Hindlimb muscle (tissue), 1 donor: ENCODE data around the gene STXBP5. TPM values are rescaled to one million over a fixed set of nuclear protein-coding genes. Genes with fewer than 3 reads are reported as not detected.
"Not testable (repeated sequence)": the region's sequence is repeated elsewhere in the genome, so short reads cannot be mapped to it uniquely, and the experiment has no call there.

ENCODE experiments used
- DNase-seq: peaks from one replicate; pipeline ENCODE4 v3.0.0-alpha.2; 2013
- polyA plus RNA-seq: library from polyadenylated mRNA; unstranded; fragments of 120-200 nt; gene quantifications from one replicate; pipeline ENCODE4 v1.2.1, GENCODE V29; 2013; ENCODE audit not compliant: insufficient read length

STXBP5 gene
- polyA plus RNA-seq, 1 donor = 10.7 TPM

GRCh38 chr6:147301070-147301469 is 96.9 kb downstream of the STXBP5 start:
- DNase-seq = no peak

- no peak for DNase-seq
Observed at GRCh38 chr6:147304016-147304415, 99.8 kb downstream of the STXBP5 start.

- no peak for DNase-seq
Observed at GRCh38 chr6:147310521-147310920, 106.3 kb downstream of the STXBP5 start.

GRCh38 chr6:147311218-147311617 is 107.0 kb downstream of the STXBP5 start:
- DNase-seq = no peak

- no peak for DNase-seq
Observed at GRCh38 chr6:147321260-147321659, 117.0 kb downstream of the STXBP5 start.

- peak; percentile 11 for DNase-seq
Observed at GRCh38 chr6:147322299-147323162, 118.3 kb downstream of the STXBP5 start.

- no peak for DNase-seq
Observed at GRCh38 chr6:147325557-147325956, 121.3 kb downstream of the STXBP5 start.

GRCh38 chr6:147331401-147331800 is 127.2 kb downstream of the STXBP5 start:
- DNase-seq = no peak

GRCh38 chr6:147337921-147338320 is 133.7 kb downstream of the STXBP5 start:
- no peak for DNase-seq

GRCh38 chr6:147341486-147341885 is 137.3 kb downstream of the STXBP5 start:
- no peak for DNase-seq

- no peak for DNase-seq
Observed at GRCh38 chr6:147345902-147346301, 141.7 kb downstream of the STXBP5 start.

GRCh38 chr6:147347179-147347881 is 143.1 kb downstream of the STXBP5 start:
- DNase-seq = no peak

GRCh38 chr6:147347882-147348575 is 143.8 kb downstream of the STXBP5 start:
- no peak for DNase-seq

- no peak for DNase-seq
Observed at GRCh38 chr6:147361311-147361981, 157.2 kb downstream of the STXBP5 start.

GRCh38 chr6:147366290-147366689 is 162.1 kb downstream of the STXBP5 start:
- DNase-seq = no peak

GRCh38 chr6:147371325-147371724 is 167.1 kb downstream of the STXBP5 start:
- DNase-seq = no peak

GRCh38 chr6:147372806-147373205 is 168.6 kb downstream of the STXBP5 start:
- no peak for DNase-seq

- DNase-seq = no peak
Observed at GRCh38 chr6:147378819-147379218, 174.6 kb downstream of the STXBP5 start.

- DNase-seq = not testable (repeated sequence)
Observed at GRCh38 chr6:147380841-147381240, 176.6 kb downstream of the STXBP5 start.

- DNase-seq = no peak
Observed at GRCh38 chr6:147381712-147382111, 177.5 kb downstream of the STXBP5 start.

GRCh38 chr6:147382945-147383554 is 178.8 kb downstream of the STXBP5 start:
- no peak for DNase-seq

GRCh38 chr6:147384029-147384428 is 179.8 kb downstream of the STXBP5 start:
- no peak for DNase-seq
